Loucy (cell line): Measurements from ENCODE around the gene PSMD13.

Experiments used
- EZH2phosphoT487 ChIP-seq: fragments of 200-600 bp; IDR thresholded peaks from 2 replicates; pipeline ENCODE4 v1.6.1; 2018; ENCODE audit warnings: antibody characterized with exemption, mild to moderate bottlenecking, moderate library complexity, borderline replicate concordance
- TF ChIP-seq, protein P1 (sequence below): fragments of 200-600 bp; sonication (generic); conservative IDR thresholded peaks from 2 replicates; pipeline ENCODE4 v1.5.1; 2014; ENCODE audit warnings: mild to moderate bottlenecking, antibody characterized with exemption, low read length

DNA sequence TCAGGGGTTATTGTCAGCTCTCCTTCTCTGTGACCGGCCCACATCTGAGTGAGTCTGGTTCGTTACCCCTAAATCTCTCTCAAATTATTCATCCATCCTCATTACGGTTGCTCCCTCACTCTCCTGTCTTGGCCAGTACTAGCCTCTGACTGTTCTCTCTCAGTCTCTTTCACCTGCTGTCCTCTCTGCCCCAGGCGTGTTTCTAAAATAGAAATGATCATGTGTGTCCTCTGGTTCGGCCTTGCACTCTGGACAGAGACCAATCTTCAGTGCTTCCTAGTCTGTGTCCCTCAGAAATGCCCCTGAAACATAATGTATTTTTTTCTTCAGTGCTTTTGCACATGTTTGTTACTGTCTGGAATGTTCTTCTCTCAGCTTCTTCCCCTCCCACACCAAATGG lies 4.9 kb downstream of the PSMD13 start:
- TF ChIP-seq, protein P1, sequence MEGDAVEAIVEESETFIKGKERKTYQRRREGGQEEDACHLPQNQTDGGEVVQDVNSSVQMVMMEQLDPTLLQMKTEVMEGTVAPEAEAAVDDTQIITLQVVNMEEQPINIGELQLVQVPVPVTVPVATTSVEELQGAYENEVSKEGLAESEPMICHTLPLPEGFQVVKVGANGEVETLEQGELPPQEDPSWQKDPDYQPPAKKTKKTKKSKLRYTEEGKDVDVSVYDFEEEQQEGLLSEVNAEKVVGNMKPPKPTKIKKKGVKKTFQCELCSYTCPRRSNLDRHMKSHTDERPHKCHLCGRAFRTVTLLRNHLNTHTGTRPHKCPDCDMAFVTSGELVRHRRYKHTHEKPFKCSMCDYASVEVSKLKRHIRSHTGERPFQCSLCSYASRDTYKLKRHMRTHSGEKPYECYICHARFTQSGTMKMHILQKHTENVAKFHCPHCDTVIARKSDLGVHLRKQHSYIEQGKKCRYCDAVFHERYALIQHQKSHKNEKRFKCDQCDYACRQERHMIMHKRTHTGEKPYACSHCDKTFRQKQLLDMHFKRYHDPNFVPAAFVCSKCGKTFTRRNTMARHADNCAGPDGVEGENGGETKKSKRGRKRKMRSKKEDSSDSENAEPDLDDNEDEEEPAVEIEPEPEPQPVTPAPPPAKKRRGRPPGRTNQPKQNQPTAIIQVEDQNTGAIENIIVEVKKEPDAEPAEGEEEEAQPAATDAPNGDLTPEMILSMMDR: no peak
- no peak for TF ChIP-seq EZH2phosphoT487
